Measurements from ENCODE around the gene ADAMTS2.

Gene ADAMTS2

DNA sequence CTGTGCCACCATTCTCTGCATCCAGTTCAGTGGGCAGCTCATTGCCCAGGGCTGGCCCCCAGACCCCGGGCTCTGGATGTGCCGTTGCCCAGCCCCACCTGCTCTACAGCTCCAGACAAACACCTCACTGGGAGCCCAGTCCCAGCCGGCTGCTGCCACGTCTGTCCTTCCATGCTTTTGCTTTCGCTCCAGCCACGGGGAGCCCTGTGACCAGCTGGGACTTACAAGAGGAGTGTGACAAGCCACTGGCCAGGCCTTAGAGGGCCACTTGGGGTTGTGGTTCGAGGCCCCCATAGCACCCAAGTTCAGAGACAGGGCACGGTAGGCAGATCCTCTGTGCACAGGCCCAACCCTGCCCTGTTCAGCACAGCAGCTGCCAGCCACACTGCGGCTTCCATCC is 142.0 kb downstream of the ADAMTS2 start:
- no peaks in the 10 kb centered on the region for H3K9me3 ChIP-seq
- H3K4me3 ChIP-seq: no peak overlapping the region
- in situ Hi-C loops (cut with MboI; ENCODE audit: low sequenced_read_pairs): no loop called here
- DNase-seq (ENCODE audit: low spot score in 2 of 2): no peak
- H3K36me3 ChIP-seq (replicated peaks): no peaks in the 10 kb centered on the region
- H3K27me3 ChIP-seq (ENCODE audit: low read depth): no peaks in the 10 kb centered on the region
- no peaks in the 10 kb centered on the region for H3K4me1 ChIP-seq

DNA sequence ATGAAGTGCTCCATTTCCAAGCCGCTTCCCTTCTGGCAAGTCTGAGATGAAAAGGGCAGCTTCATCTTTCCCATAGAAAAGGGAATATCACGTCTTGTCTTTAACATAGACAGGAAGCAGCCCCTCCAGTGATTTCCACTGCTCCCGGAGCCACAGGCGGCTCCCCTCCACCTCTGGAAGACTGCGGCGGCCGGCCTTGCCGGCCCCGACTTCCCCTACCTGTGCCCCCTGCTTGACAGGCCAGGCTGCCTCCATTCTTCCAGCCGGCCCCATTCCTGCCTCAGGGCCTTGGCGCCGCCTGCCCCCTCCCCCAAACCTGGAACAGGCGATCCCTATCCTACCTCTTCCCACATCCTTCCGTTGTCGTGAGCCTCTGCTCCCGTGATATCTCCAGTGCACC is 143.3 kb downstream of the ADAMTS2 start:
- Histone ChIP-seq H3K9me3 (no peaks in the 10 kb centered on the region), H3K27me3 (ENCODE audit: low read depth) (no peaks in the 10 kb centered on the region), H3K4me1 (no peaks in the 10 kb centered on the region), H3K4me3 (no peak overlapping the region), H3K36me3 (replicated peaks) (no peaks in the 10 kb centered on the region)
- in situ Hi-C loops (cut with MboI; ENCODE audit: low sequenced_read_pairs): no loop called here
- DNase-seq (ENCODE audit: low spot score in 2 of 2): no peak

DNA sequence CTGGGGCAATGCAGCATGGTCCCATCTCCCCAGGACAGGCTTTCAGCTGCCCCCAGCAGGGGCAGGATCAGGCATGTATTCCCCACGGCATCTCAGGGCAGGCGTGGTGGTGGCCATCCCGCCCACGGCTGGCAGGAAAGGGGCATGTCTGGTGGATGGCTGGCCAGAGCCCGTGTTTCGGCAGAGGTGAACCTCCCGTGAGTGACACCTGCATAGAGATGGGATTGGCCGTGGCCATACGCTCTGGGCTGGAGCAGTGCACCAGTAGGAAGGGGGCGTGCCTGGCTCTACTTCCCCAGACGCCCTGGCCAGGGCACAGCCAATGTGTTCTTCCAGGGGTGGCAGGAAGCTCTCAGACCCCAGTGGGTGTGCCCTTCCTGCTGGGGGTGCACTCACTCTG is 146.0 kb downstream of the ADAMTS2 start:
- Histone ChIP-seq H3K4me3 (no peak overlapping the region), H3K27me3 (ENCODE audit: low read depth) (no peaks in the 10 kb centered on the region), H3K4me1 (no peaks in the 10 kb centered on the region), H3K36me3 (replicated peaks) (no peaks in the 10 kb centered on the region), H3K9me3 (no peaks in the 10 kb centered on the region)
- DNase-seq (ENCODE audit: low spot score in 2 of 2): no peak
- in situ Hi-C loops (cut with MboI; ENCODE audit: low sequenced_read_pairs): no loop called here

GRCh38 chr5:179198825-179199224 is 146.4 kb downstream of the ADAMTS2 start:
- no peaks in the 10 kb centered on the region for H3K9me3 ChIP-seq

DNA sequence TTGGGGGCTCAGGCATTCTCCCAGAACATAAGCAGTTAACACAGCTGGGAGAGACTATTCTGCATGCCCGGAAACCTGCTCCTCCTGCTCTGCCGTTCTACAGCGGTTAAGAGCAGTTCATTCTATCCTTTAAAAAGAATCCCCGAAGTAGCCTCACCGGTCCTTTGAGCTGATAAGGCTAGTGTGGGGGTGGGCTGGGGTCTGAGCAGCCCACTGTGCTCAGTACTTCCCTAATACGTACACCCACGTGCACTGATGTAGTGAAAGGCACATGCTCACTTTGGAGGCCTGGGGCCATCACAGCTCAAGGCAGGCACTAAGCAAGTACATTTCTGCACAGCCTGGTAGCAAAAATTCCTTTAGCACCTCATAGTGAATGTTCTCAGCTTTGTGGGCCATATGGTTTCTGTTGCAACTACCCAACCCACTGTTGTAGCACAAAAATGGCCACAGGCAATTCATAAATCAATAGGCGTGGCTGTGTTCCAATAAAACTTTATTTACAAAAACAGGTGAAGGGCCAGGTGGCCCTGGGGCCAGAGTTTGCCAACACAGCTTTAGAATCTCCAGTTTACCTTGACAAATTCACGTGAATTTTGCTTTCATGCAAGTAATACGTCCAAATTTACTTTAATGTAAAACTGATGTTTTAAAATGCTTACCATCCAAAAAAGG is 148.7 kb downstream of the ADAMTS2 start:
- H3K27me3 ChIP-seq (ENCODE audit: low read depth): no peaks in the 10 kb centered on the region

More at GRCh38 chr5:179198825-179199224, 146.4 kb downstream of the ADAMTS2 start:
- in situ Hi-C loops (cut with MboI; ENCODE audit: low sequenced_read_pairs): no loop called here
- no peak for DNase-seq (ENCODE audit: low spot score in 2 of 2)
- Histone ChIP-seq H3K27me3 (ENCODE audit: low read depth) (no peaks in the 10 kb centered on the region), H3K4me3 (no peak overlapping the region), H3K36me3 (replicated peaks) (no peaks in the 10 kb centered on the region), H3K4me1 (no peaks in the 10 kb centered on the region)

DNA sequence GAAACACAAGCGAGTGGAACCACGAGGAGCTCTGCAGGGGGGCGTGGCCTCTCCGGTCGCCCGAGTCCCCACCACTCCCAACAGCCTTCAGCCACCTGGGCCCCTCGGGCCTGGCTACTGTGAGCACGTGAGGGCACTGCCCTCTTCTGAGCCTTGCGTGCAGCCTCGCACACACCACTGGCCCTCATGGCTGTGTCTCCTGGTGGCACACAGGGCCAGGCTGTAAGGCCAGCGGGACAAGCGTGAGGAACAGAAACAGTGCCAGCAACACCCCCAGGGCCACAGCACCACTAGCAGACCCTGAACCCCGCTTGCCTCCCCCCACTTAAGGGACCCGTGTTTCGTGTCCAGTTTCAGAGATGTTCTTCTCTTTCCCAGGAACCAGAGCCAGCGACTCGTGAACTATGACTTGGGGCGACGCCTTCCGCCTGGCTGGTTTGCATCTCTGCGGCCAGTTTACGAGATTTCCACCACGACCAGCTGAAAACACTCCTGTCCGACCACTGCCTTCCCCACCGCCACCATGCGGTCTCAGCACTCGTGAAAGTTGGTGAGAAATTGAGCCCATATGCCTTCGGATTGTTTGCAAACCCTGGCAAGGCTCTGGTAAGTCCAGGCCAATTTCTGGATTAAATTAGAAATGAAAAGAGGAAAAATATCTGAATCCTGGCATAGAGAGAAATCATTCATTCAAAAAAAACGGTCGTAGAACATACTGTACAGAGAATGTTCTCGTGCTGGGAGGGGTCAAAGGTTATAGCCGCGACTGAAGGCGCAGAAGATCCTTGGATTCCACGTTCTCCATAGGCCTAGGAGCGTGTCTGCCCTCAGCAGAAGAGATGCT is 149.5 kb downstream of the ADAMTS2 start:
- Histone ChIP-seq H3K4me1 (no peaks in the 10 kb centered on the region), H3K36me3 (replicated peaks) (no peaks in the 10 kb centered on the region), H3K27me3 (ENCODE audit: low read depth) (no peaks in the 10 kb centered on the region), H3K9me3 (no peaks in the 10 kb centered on the region), H3K4me3 (no peak overlapping the region)
- DNase-seq (ENCODE audit: low spot score in 2 of 2): no peak
- in situ Hi-C loops (cut with MboI; ENCODE audit: low sequenced_read_pairs): no loop called here

More for the DNA sequence above, 148.7 kb downstream of the ADAMTS2 start:
- H3K4me1 ChIP-seq: no peaks in the 10 kb centered on the region
- in situ Hi-C loops (cut with MboI; ENCODE audit: low sequenced_read_pairs): no loop called here
- H3K4me3 ChIP-seq: no peak overlapping the region
- H3K9me3 ChIP-seq: no peaks in the 10 kb centered on the region
- DNase-seq (ENCODE audit: low spot score in 2 of 2): no peak
- H3K36me3 ChIP-seq (replicated peaks): no peaks in the 10 kb centered on the region

DNA sequence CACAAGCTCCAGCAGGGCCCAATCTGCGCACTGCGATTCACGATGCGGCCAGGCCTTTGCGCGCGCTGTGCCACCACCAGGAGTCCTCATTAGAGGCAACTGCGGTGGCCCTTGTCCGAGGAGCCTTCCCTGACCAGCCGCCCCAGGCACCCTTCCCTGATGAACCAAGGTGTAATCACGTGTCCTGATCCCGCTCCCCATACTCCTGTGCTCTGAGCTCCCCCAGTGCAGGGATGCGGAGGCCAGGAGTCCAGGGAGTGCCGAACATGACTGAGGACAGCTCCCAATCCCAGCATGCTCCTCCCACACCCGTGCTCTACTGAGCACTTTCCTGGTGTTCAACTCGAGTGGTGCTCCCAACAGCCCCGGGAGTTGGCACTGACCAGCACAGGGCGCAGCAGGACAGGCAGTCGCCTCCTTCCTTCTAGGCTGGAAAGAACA is 150.3 kb downstream of the ADAMTS2 start:
- Histone ChIP-seq H3K27me3 (ENCODE audit: low read depth) (no peaks in the 10 kb centered on the region), H3K36me3 (replicated peaks) (no peaks in the 10 kb centered on the region), H3K4me1 (no peaks in the 10 kb centered on the region), H3K9me3 (no peaks in the 10 kb centered on the region), H3K4me3 (no peak overlapping the region)
- no peak for DNase-seq (ENCODE audit: low spot score in 2 of 2)
- in situ Hi-C loops (cut with MboI; ENCODE audit: low sequenced_read_pairs): no loop called here

DNA sequence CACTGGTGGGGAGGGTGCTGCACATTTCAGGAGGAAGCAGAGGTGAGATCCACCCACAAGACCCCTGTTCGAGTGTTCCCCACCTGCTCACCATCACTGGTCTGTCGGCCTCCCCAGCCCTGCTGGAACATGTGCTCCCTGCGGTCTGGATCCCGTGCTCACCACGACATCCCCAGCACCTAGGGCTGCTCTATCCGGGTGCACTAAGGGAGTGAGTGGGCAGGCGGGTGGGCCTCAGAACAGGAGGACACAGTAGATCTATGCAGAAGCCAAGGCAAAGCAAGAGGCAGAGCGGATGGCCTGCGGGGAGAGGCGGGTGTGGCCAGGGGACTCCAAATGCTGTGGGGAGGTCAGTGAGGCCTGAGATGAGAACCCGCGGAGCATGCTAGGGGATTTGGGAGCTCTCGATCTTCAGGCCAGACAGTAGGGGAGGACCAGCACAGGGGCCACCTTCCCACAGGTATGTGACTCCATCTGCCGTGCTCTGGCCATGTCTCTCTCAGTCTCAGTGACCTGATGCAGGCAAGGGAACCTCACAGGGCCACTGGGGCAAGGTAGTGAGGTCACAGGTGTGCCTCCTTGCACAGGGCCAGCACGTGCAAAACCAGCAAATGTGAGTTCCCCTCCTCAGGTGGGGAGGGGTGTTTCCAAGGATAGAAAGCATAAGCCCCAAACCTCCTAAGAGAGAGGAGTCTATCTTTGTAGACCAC is 150.9 kb downstream of the ADAMTS2 start:
- no peaks in the 10 kb centered on the region for H3K36me3 ChIP-seq (replicated peaks)
- DNase-seq (ENCODE audit: low spot score in 2 of 2): no peak
- no peaks in the 10 kb centered on the region for H3K9me3 ChIP-seq
- no peaks in the 10 kb centered on the region for H3K27me3 ChIP-seq (ENCODE audit: low read depth)
- H3K4me1 ChIP-seq: no peaks in the 10 kb centered on the region
- in situ Hi-C loops (cut with MboI; ENCODE audit: low sequenced_read_pairs): no loop called here
- no peak overlapping the region for H3K4me3 ChIP-seq

- no peaks in the 10 kb centered on the region for H3K36me3 ChIP-seq (replicated peaks)
- in situ Hi-C loops (cut with MboI; ENCODE audit: low sequenced_read_pairs): no loop called here
Observed at GRCh38 chr5:179193746-179194145, 151.5 kb downstream of the ADAMTS2 start.

GRCh38 chr5:179192891-179193470 is 152.3 kb downstream of the ADAMTS2 start:
- Histone ChIP-seq H3K9me3 (no peaks in the 10 kb centered on the region), H3K4me3 (no peak overlapping the region), H3K4me1 (peaks cover 2% of the 10 kb centered on the region), H3K36me3 (replicated peaks) (no peaks in the 10 kb centered on the region), H3K27me3 (ENCODE audit: low read depth) (no peaks in the 10 kb centered on the region)
- in situ Hi-C loops (cut with MboI; ENCODE audit: low sequenced_read_pairs): no loop called here
- DNase-seq (ENCODE audit: low spot score in 2 of 2): no peak

More at GRCh38 chr5:179193746-179194145, 151.5 kb downstream of the ADAMTS2 start:
- H3K9me3 ChIP-seq: no peaks in the 10 kb centered on the region
- H3K27me3 ChIP-seq (ENCODE audit: low read depth): no peaks in the 10 kb centered on the region
- DNase-seq (ENCODE audit: low spot score in 2 of 2): no peak
- no peak overlapping the region for H3K4me3 ChIP-seq
- no peaks in the 10 kb centered on the region for H3K4me1 ChIP-seq

DNA sequence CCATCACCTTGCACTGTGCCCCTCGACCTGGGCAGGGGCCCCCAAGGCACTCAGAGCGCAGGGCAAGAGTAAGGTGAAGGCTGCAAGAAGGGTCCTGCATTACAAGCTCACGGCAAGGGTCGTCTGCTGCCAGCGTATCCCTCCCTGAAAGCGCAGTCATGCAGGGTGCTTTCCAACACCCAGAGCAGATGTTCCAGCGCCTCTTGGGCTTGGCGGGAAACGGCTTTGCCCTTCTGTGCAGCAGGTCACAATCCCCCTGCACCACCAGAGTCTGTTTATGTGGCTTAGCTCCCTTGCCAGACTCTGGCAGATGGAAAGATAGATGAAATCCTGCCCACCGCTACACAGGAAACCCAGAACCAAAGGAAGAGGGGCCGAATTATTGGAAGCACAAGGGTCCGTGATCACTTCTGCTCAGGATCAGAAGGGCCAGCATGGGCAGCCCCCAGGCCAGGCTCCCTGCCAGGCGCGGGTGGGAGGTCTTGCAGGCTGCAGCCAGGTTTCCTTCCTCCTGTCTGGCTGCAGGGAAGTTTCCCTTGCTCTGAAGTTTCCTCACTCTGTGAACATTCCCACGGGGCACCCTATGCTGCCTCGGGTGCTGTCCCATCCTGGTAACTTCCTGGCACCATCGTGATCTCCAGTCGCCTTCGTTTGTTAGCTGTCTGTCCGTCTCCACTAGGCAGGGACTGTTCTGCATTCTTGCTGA is 152.9 kb downstream of the ADAMTS2 start:
- no peaks in the 10 kb centered on the region for H3K36me3 ChIP-seq (replicated peaks)
- no peaks in the 10 kb centered on the region for H3K27me3 ChIP-seq (ENCODE audit: low read depth)
- no peak for DNase-seq (ENCODE audit: low spot score in 2 of 2)
- peaks cover 8% of the 10 kb centered on the region for H3K4me1 ChIP-seq
- in situ Hi-C loops (cut with MboI; ENCODE audit: low sequenced_read_pairs): no loop called here
- H3K9me3 ChIP-seq: no peaks in the 10 kb centered on the region
- H3K4me3 ChIP-seq: no peak overlapping the region

GRCh38 chr5:179191506-179192184 is 153.6 kb downstream of the ADAMTS2 start:
- in situ Hi-C loops (cut with MboI; ENCODE audit: low sequenced_read_pairs): no loop called here
- no peak for DNase-seq (ENCODE audit: low spot score in 2 of 2)
- Histone ChIP-seq H3K4me1 (peaks cover 10% of the 10 kb centered on the region), H3K36me3 (replicated peaks) (no peaks in the 10 kb centered on the region), H3K9me3 (no peaks in the 10 kb centered on the region), H3K27me3 (ENCODE audit: low read depth) (no peaks in the 10 kb centered on the region), H3K4me3 (no peak overlapping the region)

Measured in HAP-1 (cell line).